Measurements from ENCODE around the gene HOXC9. TPM values are rescaled to one million over a fixed set of nuclear protein-coding genes. Genes with fewer than 3 reads are reported as not detected.
A peak's percentile ranks its signal among the peaks of the same experiment; 100 is the strongest.

HOXC9 gene
- total RNA-seq, 1 experiment from 2014 or later, result not detected

GRCh38 chr12:54038871-54039414 lies 39.0 kb downstream of the HOXC9 start (continued):
- TF ChIP-seq TP53 (CRISPR knock-in tag; IDR thresholded peaks at IDR 0.05), result no peak
- TF ChIP-seq FOXP1 (CRISPR knock-in tag; IDR thresholded peaks at IDR 0.05; ENCODE audit: borderline replicate concordance), result no peak
- TF ChIP-seq ERG (CRISPR knock-in tag; IDR thresholded peaks at IDR 0.05), result no peak
- TF ChIP-seq GTF2I (CRISPR knock-in tag; conservative IDR thresholded peaks at IDR 0.05), result no peak
- no peak for TF ChIP-seq ZNF423 (CRISPR knock-in tag; IDR thresholded peaks at IDR 0.05)
- no peak for TF ChIP-seq NR3C1 (CRISPR knock-in tag; conservative IDR thresholded peaks at IDR 0.05; ENCODE audit: low read depth)

- DNase-seq (ENCODE audit: low spot score) (no peak), ATAC-seq (peak; percentile 49; the same call in 1 of the 2 replicates)
- POLR2A ChIA-PET, result no interaction called here
- CTCF ChIA-PET, result interaction anchor here (1.4 kb wide), 1 partner anchor 98 kb away, joined by 3 read pairs; no protein-coding TSS in a partner anchor
- peaks cover 100% of the 10 kb centered on the region for H3K27me3 Mint-ChIP-seq (ENCODE audit: low read depth)
- H3K27ac Mint-ChIP-seq, result no peak overlapping the region
- H3K9me3 Mint-ChIP-seq, result no peaks in the 10 kb centered on the region
- peaks cover 9% of the 10 kb centered on the region for H3K4me1 Mint-ChIP-seq
- no peak overlapping the region for H3K4me3 Mint-ChIP-seq
- TF ChIP-seq ZNF263 (CRISPR knock-in tag; IDR thresholded peaks at IDR 0.05; ENCODE audit: low read depth), result no peak
- TF ChIP-seq ESRRA (CRISPR knock-in tag; IDR thresholded peaks at IDR 0.05; ENCODE audit: borderline replicate concordance), result no peak
- no peak for TF ChIP-seq ATF1 (CRISPR knock-in tag; IDR thresholded peaks at IDR 0.05)
- TF ChIP-seq USF1 (CRISPR knock-in tag; IDR thresholded peaks at IDR 0.05), result 0 out of 2 replicates have a peak, but pooled peaks have one; percentile 2
- TF ChIP-seq RORB (CRISPR knock-in tag; IDR thresholded peaks at IDR 0.05), result no peak
- TF ChIP-seq STAT6 (CRISPR knock-in tag; conservative IDR thresholded peaks at IDR 0.05; ENCODE audit: low read depth), result no peak
- no peak for TF ChIP-seq PREB (CRISPR knock-in tag; IDR thresholded peaks at IDR 0.05; ENCODE audit: borderline replicate concordance)
- no peaks in the 10 kb centered on the region for H3K36me3 Mint-ChIP-seq
Observed at GRCh38 chr12:54039417-54040147, 39.6 kb downstream of the HOXC9 start.

GRCh38 chr12:54040148-54040494 lies 40.2 kb downstream of the HOXC9 start:
- POLR2A ChIA-PET, result no interaction called here
- Mint-ChIP-seq H3K27ac (no peak overlapping the region), H3K36me3 (no peaks in the 10 kb centered on the region), H3K4me1 (peaks cover 8% of the 10 kb centered on the region; the same call in 1 of the 2 replicates), H3K9me3 (no peaks in the 10 kb centered on the region), H3K4me3 (no peak overlapping the region), H3K27me3 (ENCODE audit: low read depth) (peaks cover 100% of the 10 kb centered on the region)
- CTCF ChIA-PET, result interaction anchor here (1.4 to 1.6 kb wide), 2 partner anchors 8 to 98 kb away, joined by 3 to 16 read pairs; partner anchors contain the start of gene HOXC5
- DNase-seq (ENCODE audit: low spot score) (no peak), ATAC-seq (no peak; the same call in 1 of the 2 replicates)
- TF ChIP-seq ZNF416 (CRISPR knock-in tag; IDR thresholded peaks at IDR 0.05) (no peak), ZSCAN18 (CRISPR knock-in tag; IDR thresholded peaks at IDR 0.05) (no peak), USF1 (CRISPR knock-in tag; IDR thresholded peaks at IDR 0.05) (peak; percentile 57; the same call in 1 of the 2 replicates), USF2 (CRISPR knock-in tag; IDR thresholded peaks at IDR 0.05) (peak; percentile 74)

All from WTC11 (cell line).